Activated CD8-positive, alpha-beta memory T cell treated with anti-CD3 and anti-CD28 coated beads for 1 hour (primary cell): ENCODE results near the gene RALGPS1.

ENCODE experiments used
- DNase-seq, 2 donors: peaks; one replicate each; pipeline ENCODE4 v3.0.0-alpha.2; 2020; ENCODE audit warnings: low read depth in 1 of 2; ENCODE audit errors: extremely low read depth in 1 of 2

RALGPS1 gene

DNA sequence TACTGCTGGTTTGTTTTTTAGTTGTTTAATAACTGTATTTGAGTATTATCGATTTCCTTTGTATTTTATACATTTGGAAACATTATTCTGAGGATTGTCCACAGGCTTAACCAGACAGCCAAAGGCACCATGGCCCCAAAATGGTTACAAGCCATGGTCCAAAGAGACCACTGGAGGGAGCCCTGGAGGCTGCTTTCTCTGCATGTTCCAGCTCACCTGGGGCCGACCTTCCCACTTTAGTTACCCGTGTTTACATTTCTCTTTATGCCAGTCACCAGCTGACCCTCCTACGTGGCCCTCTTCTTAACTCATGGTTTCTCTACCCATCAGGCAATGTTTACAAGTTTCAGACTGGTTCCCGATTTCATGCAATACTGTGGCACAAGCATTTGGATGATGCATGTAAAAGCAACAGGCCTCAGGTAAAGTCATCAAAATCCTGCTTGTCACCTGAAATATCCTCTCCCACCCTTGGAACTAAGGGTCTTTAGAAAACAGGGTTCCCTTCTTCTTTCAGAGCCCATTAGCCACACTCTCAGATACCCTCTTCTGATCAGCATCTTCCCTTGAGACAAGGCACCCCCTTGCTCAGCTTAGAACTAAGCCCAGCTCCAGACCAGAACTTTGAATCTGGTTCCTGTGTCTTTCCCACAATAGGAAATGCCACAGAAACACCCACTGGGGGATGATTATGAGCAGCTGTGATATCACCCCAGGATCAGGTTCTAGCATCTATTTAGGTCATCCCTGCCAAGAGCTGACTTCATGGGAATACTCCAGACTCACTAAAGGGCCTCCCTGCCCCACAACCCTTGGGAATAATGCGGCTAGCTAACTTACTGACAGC lies 300.1 kb downstream of the RALGPS1 start:
- DNase-seq = peak; percentile 25 to 37

DNA sequence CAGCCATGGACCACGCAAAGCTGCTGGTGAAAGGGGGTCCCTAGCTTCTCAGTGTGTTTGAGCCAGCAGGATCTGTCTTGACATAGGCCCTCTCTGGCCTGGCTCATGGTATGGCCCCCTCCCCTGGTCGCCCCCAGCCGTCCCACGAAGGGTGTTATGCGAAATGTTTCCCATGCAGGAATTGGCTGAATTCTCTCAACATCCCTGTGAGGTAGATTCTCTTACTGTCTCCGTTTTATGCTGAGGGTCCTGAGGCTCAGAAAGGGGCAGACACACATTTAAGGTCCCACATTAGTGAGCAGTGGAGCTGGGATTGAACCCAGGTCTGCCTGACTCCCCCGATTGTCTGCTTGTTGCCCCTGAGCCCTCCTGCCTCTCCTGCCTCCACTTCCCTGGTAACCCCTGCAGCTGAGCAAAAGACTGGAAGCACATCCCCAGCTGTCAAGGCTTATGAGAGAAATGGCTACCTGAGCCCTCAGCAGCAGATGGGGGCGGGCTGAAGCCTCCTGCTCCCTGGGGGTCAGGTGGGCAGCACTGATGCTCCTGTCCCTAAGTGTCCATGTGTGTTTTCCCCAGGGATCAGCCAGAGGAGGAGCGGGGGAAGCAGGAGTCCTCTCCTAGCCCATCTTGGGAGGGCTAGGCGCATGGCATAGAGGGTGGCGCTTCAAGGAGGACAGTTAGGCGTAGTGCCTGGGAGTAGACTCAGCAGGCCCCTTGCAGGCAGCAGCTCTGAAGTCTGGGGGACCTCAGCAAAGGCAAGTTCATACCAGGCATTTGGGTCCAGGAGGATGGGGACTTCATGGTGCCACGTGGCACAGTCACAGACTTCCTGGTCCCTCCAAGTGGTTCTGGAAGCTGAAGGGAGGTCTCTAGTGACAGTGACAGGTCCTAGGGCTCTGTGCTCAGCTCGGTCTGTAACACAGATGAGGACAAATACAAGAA lies 301.0 kb downstream of the RALGPS1 start:
- DNase-seq = no peak

DNA sequence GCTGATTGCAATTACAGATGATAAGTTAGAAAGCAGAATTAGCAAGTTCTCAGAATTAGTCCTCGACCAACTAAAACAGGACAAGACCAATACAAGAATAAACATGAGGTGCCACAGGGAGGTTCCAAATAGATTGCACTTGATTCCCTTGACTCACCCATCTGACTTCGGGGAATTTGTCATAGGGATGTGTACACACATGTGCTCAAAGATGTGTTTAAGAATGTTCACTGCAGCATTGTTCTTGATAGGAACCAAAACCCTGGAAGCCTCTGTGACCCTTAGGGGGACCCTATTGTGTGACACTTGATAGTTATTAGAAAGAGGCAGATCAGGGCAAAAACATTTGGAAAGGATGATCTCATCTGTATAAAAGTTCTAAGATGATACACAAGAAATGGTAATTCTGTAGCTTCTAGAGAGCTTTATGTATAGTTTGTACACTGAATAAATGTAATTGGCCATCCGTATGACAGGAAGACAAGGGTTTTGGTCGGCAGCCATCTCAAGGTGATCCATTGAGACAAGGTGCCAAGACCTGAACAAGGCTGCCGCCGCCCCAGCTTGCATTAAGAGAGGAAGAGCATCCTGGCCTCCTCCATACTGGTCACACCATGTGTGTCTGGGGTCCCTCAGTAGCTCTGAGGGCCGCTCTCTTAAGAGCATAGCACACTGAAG lies 301.8 kb downstream of the RALGPS1 start:
- DNase-seq = no peak

DNA sequence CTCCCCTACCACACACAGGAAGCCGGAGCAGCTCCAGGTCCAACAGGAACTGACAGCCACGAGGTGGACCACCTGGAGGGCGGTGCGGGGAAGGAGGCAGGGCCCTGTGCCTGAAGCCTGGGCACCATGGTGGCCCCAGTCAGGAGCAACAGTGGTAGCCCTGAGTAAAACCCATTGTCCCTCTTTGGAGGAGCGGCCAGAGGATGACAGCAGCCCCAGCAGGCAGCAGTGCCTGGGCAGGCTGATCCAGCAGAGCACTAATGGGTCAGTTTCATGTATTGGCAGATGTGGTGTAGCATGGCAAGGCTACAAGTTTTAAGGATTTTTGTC lies 302.3 kb downstream of the RALGPS1 start:
- DNase-seq = no peak

DNA sequence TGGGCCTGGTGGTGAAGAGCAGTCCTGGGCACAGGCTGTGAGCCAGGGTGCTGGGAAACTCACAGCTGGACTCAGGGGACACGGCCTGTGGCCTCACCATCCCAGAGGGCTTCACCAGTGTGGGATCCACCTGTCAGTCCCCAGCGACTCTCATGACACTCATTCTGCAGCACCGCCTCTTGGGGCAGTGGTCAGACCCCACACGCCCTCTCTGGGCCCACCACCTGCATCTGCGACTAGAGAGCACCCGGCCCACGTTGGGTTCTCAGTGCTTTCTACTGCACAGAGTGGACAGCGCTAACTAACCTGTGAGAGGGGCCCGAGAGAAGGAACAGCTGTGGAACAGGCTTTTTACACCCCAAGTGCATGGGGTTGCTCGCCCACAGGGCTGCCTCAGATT lies 304.2 kb downstream of the RALGPS1 start:
- DNase-seq = no peak

DNA sequence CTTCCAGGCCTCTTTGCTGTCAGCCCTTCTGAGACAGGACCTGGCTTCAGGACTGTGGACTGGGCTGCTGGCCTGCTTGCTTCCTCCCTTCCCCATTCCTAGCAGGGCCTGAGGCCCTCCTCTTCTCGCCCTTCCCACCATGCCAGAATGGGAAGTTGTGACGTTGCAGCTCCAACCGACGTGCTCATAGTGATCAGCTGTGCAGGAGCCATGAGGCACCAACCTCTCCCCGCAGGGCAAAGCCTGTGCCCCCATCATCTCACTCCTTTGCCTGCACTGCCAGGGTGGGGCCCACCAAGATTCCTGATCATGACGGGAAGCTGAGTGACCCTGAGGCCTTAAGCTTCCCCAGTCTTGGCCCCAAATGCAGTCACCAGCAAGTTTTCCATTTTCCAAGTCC lies 304.9 kb downstream of the RALGPS1 start:
- DNase-seq = no peak

DNA sequence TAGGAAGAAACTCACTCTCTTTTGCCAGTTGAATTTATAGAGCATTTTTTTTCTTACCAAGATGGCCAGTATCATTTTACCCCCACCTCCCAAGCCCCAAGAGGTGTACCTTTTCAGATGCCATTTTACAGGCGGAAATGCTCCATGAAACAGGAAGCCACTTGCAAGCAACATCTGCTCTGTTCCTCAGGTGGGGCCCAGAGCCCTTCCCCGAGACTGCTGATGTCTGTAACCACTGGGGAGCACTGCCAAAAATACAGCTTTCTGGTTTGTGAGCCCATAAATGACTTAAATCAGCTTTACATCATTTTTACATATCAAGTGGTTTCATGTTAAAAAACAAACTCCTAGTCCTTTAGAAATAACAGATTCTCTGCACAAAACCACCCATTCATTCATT lies 307.1 kb downstream of the RALGPS1 start:
- no peak for DNase-seq

DNA sequence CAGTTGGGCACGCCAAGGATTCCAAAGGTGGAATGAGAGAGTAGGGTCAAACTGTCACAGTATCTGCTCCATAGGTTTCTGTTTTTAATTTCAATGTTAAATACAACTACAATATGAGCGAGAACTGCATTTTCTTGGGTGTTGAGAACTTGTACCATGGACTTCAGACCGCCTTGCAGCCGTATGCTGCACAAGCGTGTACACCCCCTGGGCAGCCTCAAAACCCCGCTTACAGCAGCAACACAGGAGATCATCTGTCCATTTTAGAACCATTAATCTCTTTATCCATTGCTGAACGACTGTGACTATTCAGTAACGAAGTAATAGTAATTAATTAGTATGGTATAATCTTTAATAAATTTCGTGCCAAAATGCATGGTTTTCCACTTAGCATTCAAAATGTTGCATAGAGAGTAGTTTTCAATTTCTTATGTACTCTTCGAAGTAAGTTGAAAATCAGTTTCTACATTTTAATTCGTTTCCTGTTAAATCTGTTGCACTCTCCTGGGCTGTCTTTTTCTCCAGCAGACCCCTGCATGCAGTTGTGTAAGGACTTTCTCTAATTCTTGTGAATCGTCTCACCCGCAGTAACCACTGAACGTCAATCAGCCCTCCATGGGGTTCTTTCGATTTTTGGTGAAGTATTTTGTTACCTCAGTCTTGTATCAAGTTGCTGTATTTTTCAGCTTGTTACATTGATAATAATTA lies 308.0 kb downstream of the RALGPS1 start:
- DNase-seq = no peak

DNA sequence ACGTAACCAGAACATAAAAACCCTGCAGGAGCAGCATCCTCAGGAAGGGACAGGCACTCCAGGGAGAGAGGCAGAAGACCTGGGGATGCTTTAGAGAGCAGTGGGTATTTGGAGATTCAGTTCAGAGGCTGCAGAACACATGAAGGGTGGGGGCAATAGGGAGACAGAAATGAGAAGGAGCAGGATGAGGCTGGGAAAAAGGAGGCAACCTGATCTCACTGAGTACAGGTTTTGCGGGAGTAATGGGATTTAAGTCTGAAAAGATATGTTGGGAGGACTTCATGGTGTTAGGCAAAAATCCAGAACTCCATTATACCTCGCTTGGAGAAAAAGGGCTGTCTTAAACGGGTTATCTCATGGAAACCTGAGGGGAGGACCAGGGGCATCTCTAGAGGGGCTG lies 308.7 kb downstream of the RALGPS1 start:
- DNase-seq = no peak

DNA sequence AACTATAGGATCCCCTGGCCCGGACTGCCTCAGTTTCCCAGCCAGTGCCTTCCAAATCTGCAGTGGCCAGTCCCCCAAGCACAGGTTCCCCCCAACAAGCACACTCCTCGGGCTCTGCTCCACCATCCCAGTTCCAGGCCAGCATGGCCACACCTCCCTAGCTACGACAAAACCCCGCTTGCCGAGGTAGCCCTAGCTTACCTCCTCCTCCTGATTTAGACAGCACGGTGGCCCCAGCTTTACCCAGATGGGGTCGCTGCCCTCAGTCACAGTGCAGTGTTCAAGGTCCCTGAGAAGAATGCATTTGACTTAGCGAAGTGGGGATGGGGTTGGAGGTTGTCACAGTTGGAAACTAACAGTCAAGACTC lies 309.2 kb downstream of the RALGPS1 start:
- DNase-seq = no peak

DNA sequence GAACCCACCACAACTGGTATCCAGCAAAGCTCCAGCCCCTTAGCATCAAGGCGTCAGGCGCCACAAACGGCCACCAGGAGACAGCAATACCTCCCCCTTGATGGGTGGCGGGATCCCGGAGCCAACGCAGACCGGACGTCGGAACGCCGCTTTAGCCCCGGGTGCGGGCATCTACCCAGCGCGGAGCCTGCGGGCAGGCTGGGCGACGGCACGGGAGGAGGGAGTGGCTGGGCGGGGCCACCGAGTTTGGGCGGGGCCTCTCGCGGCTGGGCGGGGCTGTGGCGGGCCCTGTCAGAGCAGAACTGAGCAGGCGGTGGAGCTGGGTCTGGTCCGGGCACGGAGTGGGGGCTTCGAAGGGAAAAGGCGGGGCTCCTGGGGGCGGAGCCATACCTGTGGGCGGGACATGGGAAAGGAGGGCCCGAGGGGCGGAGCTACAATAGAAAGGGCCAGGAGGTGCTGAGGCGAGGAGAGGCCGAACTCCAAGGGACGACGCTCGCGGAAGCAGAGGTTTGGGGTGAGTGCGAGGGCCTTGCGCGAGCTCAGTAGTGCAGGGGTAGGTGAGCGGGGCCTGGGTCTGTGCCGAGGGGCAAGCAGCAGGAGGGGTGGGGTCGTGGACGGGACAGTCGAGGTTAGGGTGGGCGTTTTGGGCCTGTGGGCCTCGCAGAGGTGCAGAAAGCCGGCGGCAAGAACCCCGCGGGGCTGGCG lies 309.7 kb downstream of the RALGPS1 start:
- DNase-seq = peak; percentile 68 to 72

DNA sequence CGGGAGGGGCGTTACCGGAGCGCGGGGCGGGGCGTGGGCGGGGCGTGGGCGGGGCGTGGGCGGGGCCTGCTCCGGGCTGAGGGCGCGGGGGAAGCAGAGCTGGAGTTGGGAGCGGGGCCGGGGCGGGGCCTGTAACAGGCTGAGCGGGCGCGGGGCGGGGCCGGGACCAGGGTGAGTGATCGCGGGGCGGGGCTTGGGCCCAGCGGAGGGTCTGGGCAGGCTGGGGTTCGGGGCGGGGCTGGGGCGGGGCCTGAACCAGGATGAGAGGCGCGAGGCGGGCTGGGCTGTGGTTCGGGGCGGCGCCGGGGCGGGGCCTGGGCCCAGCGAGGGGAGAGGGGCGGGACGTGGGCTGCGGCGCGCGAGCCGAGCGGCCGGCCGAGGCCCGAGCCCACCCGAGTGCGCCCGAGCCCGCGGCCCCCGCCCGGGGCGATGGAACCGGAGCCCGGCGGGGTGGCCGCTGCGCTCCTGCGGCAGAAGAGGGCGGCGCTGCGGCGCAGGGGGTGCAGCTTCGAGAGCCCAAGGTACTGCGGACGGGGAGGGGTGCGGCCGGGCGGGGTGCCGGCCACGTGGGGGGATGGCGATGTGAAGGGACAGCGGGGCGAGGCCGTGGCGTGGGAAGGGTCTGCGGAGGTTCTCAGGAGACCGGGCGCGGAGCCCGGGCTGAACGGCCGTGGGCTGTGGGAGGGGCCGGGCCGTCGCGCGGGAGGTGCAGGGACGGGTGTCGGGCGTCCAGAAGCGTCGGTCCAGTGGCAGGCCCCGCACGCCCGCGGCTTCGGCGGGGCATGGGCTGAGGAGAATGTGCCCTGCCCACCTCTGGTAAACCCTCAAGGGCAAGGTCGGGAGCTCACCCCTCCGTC lies 310.5 kb downstream of the RALGPS1 start:
- DNase-seq = peak; percentile 71 to 88

DNA sequence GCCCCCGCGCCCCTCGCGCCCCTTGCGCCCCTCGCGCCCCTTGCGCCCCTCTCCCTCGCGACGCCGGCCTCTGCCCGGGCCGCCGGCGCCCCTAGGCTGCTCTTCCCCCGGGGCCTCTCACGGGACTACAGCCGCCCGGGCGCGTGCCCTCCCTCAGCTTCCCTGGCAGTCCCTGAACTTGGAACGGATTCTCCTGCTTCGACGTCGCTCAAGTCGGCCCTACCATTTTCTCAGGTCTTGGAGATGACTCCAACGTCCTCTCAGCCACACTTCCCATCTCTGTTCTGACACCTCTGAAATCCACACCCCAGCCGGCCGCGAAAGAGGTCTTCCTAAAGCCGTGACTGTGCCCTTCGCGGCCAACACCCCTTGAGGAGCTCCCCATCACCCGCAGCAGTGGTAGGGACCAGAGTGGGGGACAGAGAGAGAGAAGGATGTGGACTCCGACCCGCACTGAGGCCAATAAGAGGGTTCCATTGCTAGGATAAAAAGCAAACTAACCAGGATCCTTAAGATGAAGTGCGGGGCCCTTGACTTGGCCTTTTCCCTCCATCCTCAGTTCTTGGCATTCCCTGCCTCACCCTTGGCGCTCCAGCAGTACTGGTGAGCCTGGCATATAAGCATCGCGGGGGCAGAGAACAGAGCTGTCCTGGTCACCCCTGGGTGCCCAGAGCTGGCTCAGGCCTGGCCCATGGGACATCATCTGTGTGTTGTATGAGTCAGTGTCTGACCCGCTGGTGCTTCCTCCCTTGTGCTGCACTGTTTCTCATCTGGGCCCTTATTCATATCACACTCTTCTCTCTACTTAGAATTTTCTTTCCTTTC lies 311.4 kb downstream of the RALGPS1 start:
- no peak for DNase-seq

DNA sequence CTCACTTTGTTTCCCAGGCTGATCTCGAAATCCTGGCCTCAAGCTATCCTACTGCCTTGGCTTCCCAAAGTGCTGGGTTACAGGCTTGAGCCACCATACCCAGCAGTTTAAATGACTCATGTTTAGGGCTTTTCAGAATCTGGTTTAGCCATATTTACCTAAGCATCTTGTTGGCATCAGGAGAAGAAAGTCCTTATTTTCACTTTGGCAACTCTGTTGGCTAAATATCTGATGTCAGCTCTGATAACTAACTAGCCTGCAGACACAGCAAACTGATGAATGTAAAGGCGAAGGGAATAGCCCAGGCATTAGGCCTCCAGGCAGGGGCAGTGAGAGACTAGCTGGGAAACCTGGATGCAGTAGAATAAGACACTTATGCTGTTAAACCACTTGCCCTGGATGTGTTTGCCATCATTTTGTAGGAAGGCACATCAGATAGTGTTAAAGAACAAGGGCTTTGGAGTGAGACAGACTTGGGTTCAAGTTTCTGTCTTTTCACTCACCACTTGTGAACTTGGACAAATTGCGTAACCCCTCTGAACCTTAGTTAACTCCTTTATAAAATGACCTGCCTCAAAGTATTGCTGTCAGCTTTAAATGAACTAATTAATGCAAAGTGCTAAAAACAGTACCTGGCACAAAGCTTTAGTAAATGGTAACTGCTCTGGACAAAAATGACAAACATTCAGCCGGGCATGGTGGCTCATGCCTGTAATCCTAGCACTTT lies 315.3 kb downstream of the RALGPS1 start:
- no peak for DNase-seq

DNA sequence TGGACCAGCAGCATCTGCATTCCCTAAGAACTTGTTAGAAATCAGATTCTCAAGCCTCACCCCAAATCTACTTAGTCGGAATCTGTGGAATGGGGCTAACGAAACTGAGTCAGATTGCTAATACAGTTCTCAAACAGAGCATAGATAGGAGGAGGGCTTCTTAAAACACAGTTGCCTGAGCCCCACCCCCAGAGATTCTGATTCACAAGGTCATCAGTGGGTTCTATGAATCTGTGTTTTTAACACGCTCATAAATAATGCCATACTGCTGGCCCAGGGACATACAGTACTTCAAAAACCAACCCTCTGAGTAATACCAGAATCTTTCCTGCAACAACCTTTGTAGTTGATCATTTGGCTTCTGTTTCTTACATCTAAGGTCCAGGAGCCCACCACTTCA lies 317.1 kb downstream of the RALGPS1 start:
- no peak for DNase-seq

DNA sequence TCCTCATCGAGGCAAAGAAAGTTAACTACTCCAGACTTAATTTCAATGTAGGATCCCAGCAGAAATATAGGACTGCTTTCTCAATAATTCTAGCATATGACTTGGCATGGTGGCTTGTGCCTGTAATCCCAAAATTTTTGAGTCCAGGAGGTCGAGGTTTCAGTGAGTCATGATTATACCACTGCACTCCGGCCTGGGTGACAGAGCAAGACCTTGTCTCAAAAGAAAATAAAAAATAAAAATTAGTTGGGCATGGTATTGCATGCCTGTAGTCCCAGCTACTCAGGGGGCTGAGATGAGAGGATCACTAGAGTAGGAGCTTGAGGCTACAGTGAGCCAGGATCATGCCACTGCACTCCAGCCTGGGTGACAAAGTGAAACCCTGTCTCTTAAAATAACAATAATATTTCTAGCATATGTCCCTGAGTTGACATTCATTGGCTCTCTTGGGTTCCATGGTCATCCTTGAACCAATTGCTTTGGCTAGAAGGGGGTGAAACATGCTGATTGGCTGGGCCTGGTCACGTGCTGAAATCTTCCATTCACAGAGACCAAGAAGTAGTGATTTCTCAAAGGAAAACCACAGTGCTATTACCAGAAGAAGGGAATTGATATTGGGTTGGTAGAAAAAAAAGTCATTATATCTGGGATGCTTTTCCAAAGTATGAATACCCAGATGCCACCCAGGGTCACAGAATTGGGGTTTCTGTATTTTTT lies 318.4 kb downstream of the RALGPS1 start:
- no peak for DNase-seq

DNA sequence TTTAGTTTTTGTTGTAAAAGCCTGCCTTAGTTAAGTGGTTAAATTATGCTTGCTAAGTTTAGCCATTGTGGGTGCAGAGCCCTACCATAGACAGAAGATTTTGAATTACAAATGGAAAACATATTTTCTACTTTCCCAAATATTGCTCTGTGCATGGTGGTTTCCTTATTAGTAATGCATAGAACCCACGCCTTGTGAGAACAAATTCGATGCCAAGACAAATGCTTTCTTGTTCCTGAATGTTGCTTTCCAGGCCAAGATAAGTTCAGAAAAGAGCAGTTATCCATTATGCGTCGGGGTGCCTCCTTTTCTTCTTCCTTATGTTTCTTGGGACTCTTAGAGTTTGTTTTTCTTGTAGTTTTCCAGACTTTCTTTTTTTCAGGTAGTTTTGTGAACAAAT lies 319.0 kb downstream of the RALGPS1 start:
- no peak for DNase-seq
